ENCODE measurements around the gene RIC3.

Gene RIC3

GRCh38 chr11:8168485-8169257 is at the start of gene RIC3:
Gene RIC3, minus strand, starts transcription at chr11:8169025. Its CDS starts 36 bp downstream, at chr11:8168989.
- peak; percentile 49 for DNase-seq

GRCh38 chr11:8218409-8218808 is 49.6 kb upstream of the RIC3 start:
- no peak for DNase-seq

- no peak for DNase-seq
These were observed 49.1 kb upstream of the RIC3 start for GRCh38 chr11:8217926-8218325.

- DNase-seq, result no peak
These were observed 48.3 kb upstream of the RIC3 start for GRCh38 chr11:8217136-8217535.

GRCh38 chr11:8213376-8213775 is 44.6 kb upstream of the RIC3 start:
- DNase-seq, result no peak

- DNase-seq, result peak; percentile 6
These were observed 40.5 kb upstream of the RIC3 start for GRCh38 chr11:8209208-8209807.

GRCh38 chr11:8207080-8208000 is 38.5 kb upstream of the RIC3 start:
- DNase-seq, result no peak

GRCh38 chr11:8206251-8207079 is 37.6 kb upstream of the RIC3 start:
- DNase-seq, result no peak

- DNase-seq, result no peak
These were observed 36.7 kb upstream of the RIC3 start for GRCh38 chr11:8205566-8205965.

GRCh38 chr11:8204596-8204995 is 35.8 kb upstream of the RIC3 start:
- DNase-seq, result no peak

GRCh38 chr11:8204025-8204424 is 35.2 kb upstream of the RIC3 start:
- no peak for DNase-seq

GRCh38 chr11:8203414-8203715 is 34.5 kb upstream of the RIC3 start:
- DNase-seq, result no peak

- DNase-seq, result no peak
These were observed 33.9 kb upstream of the RIC3 start for GRCh38 chr11:8202516-8203413.

GRCh38 chr11:8201644-8202365 is 33.0 kb upstream of the RIC3 start:
- peak; percentile 9 for DNase-seq

- no peak for DNase-seq
These were observed 30.9 kb upstream of the RIC3 start for GRCh38 chr11:8199676-8200075.

GRCh38 chr11:8196749-8197148 is 27.9 kb upstream of the RIC3 start:
- no peak for DNase-seq

- no peak for DNase-seq
These were observed 26.1 kb upstream of the RIC3 start for GRCh38 chr11:8194956-8195355.

- no peak for DNase-seq
These were observed 24.0 kb upstream of the RIC3 start for GRCh38 chr11:8192896-8193209.

- peak; percentile 30 for DNase-seq
These were observed 23.4 kb upstream of the RIC3 start for GRCh38 chr11:8192016-8192895.

- no peak for DNase-seq
These were observed 21.6 kb upstream of the RIC3 start for GRCh38 chr11:8190431-8190830.
